Measurements from ENCODE around the gene NCKAP5. TPM values are rescaled to one million over a fixed set of nuclear protein-coding genes. Genes with fewer than 3 reads are reported as not detected.

Gene NCKAP5
- total and polyA plus RNA-seq, 2 of the 8 experiments (the other 6 are each of a cell fraction or from before 2014, with no cell fraction given) = 0.27 to 0.86 TPM

GRCh38 chr2:132680544-132680943 is 887.7 kb downstream of the NCKAP5 start:
- CTCF ChIA-PET (ENCODE audit: partially characterized antibody) = no interaction called here
- TF ChIP-seq MAX (IDR thresholded peaks at IDR 0.05) = no peak
- no peak for TF ChIP-seq BACH1 (IDR thresholded peaks at IDR 0.05; ENCODE audit: low read length)
- TF ChIP-seq ATF3 (IDR thresholded peaks at IDR 0.05; ENCODE audit: insufficient read depth, low read depth, low read length) = no peak
- TF ChIP-seq CTCF (IDR thresholded peaks at IDR 0.05; ENCODE audit: control extremely low read depth in 1 of 3, insufficient read depth in 1 of 3, low read depth in 1 of 3, low read length in 3 of 3) = no peak
- TF ChIP-seq MAFK (IDR thresholded peaks at IDR 0.05; ENCODE audit: low read depth, low read length) = no peak
- no peak for TF ChIP-seq POLR2A (IDR thresholded peaks at IDR 0.05; ENCODE audit: control extremely low read depth in 1 of 2, low read depth in 2 of 2, low read length in 2 of 2)
- DNase-seq (ENCODE audit: low read depth in 1 of 2, low spot score in 2 of 2) (no peak), FAIRE-seq (no peak)
- no peak overlapping the region for H3K56ac ChIP-seq (replicated peaks; ENCODE audit: insufficient read length, low read depth, low read length)
- H2BK120ac ChIP-seq (replicated peaks; ENCODE audit: low read depth, low read length) = no peak overlapping the region
- no peak overlapping the region for H3K23ac ChIP-seq (ENCODE audit: insufficient read length)
- no peaks in the 10 kb centered on the region for H3K79me2 ChIP-seq (ENCODE audit: control insufficient read depth in 1 of 2, insufficient read depth in 2 of 2, low read length in 2 of 2)
- H4K91ac ChIP-seq (replicated peaks; ENCODE audit: insufficient read length, low read length) = no peak overlapping the region
- H3K4me1 ChIP-seq (replicated peaks in 1 of 4; ENCODE audit: control insufficient read depth in 3 of 4, insufficient read depth in 4 of 4, low read length in 3 of 4) = no peaks in the 10 kb centered on the region
- no peaks in the 10 kb centered on the region for H4K20me1 ChIP-seq (replicated peaks in 1 of 2; ENCODE audit: control insufficient read depth in 1 of 2, insufficient read depth in 2 of 2, low read length in 2 of 2)
- no peak overlapping the region for H4K5ac ChIP-seq (ENCODE audit: insufficient read length, low read depth, low read length)
- H3K9ac ChIP-seq (replicated peaks in 1 of 4; ENCODE audit: extremely low read depth in 1 of 4, low read depth in 3 of 4, low read length in 3 of 4) = no peak overlapping the region
- H3K18ac ChIP-seq (ENCODE audit: extremely low read depth, low read length) = no peak overlapping the region
- no peak overlapping the region for H3K4ac ChIP-seq (replicated peaks; ENCODE audit: insufficient read length, low read depth, low read length)
- H3K27me3 ChIP-seq (replicated peaks in 1 of 4; ENCODE audit: control insufficient read depth in 3 of 4, extremely low read depth in 1 of 4, insufficient read depth in 3 of 4, low read length in 3 of 4) = no peaks in the 10 kb centered on the region
- H2BK20ac ChIP-seq (ENCODE audit: low read length) = no peak overlapping the region
- H3K79me1 ChIP-seq (ENCODE audit: low read depth, low read length) = no peaks in the 10 kb centered on the region
- no peak overlapping the region for H3K27ac ChIP-seq (ENCODE audit: low read depth, low read length)
- H3K14ac ChIP-seq (ENCODE audit: insufficient read length) = no peak overlapping the region
- H3K4me2 ChIP-seq (ENCODE audit: insufficient read depth in 1 of 2, low read depth in 2 of 2, low read length in 2 of 2) = no peak overlapping the region
- H3K9me3 ChIP-seq (ENCODE audit: insufficient read depth in 2 of 2, low read depth in 1 of 2, low read length in 1 of 2) = no peaks in the 10 kb centered on the region
- no peak overlapping the region for H2BK12ac ChIP-seq (ENCODE audit: low read depth, low read length)
- H2BK5ac ChIP-seq (ENCODE audit: low read depth, low read length) = no peak overlapping the region
- no peak overlapping the region for H2AK5ac ChIP-seq (ENCODE audit: low read depth, low read length)
- H4K8ac ChIP-seq (ENCODE audit: extremely low read depth, insufficient read depth, low read length) = no peak overlapping the region
- POLR2A ChIA-PET (ENCODE audit: partially characterized antibody) = no interaction called here
- no peak overlapping the region for H3K4me3 ChIP-seq (ENCODE audit: extremely low read depth in 1 of 4, insufficient read depth in 2 of 4, low read depth in 3 of 4, low read length in 4 of 4)
- H3K23me2 ChIP-seq (ENCODE audit: low read depth, low read length) = no peaks in the 10 kb centered on the region
- no peak overlapping the region for H2BK15ac ChIP-seq (ENCODE audit: low read length)
- H2AFZ ChIP-seq (ENCODE audit: low read length) = no peak overlapping the region
- no peaks in the 10 kb centered on the region for H3K36me3 ChIP-seq (ENCODE audit: control insufficient read depth in 2 of 4, insufficient read depth in 4 of 4, low read length in 3 of 4)
- WGBS, 2 experiments (ENCODE audit: extremely low coverage in 1 of 2, insufficient coverage in 1 of 2, insufficient read length in 1 of 2, insufficient replicate concordance in 2 of 2, low coverage in 1 of 2, low lambda C conversion rate in 2 of 2, missing lambda C conversion rate in 1 of 2) = 86% methylated on average over 3 of the region's 3 CpGs; no CpG with 5 or more reads in 1 of the 2 experiments
